Measurements from ENCODE around the gene EME2. TPM values are rescaled to one million over a fixed set of nuclear protein-coding genes. Genes with fewer than 3 reads are reported as not detected.

EME2 gene
- total RNA-seq, 1 donor from 2014 or later: 41.5 TPM

- peaks cover 7% of the 10 kb centered on the region for H3K4me1 Mint-ChIP-seq
- DNase-seq (ENCODE audit: low spot score in 2 of 2, unreplicated experiment in 2 of 2): no peak
- H3K27me3 Mint-ChIP-seq (ENCODE audit: low read depth): no peaks in the 10 kb centered on the region
- H3K27ac Mint-ChIP-seq: no peak overlapping the region
- H3K36me3 Mint-ChIP-seq: peaks cover 8% of the 10 kb centered on the region
- no peaks in the 10 kb centered on the region for H3K9me3 Mint-ChIP-seq
- TF ChIP-seq, protein P1, sequence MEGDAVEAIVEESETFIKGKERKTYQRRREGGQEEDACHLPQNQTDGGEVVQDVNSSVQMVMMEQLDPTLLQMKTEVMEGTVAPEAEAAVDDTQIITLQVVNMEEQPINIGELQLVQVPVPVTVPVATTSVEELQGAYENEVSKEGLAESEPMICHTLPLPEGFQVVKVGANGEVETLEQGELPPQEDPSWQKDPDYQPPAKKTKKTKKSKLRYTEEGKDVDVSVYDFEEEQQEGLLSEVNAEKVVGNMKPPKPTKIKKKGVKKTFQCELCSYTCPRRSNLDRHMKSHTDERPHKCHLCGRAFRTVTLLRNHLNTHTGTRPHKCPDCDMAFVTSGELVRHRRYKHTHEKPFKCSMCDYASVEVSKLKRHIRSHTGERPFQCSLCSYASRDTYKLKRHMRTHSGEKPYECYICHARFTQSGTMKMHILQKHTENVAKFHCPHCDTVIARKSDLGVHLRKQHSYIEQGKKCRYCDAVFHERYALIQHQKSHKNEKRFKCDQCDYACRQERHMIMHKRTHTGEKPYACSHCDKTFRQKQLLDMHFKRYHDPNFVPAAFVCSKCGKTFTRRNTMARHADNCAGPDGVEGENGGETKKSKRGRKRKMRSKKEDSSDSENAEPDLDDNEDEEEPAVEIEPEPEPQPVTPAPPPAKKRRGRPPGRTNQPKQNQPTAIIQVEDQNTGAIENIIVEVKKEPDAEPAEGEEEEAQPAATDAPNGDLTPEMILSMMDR (IDR thresholded peaks at IDR 0.05; ENCODE audit: unreplicated experiment): no peak
- H3K4me3 Mint-ChIP-seq: no peak overlapping the region
Measured at GRCh38 chr16:1766231-1766630, 6.4 kb upstream of the EME2 start.

DNA sequence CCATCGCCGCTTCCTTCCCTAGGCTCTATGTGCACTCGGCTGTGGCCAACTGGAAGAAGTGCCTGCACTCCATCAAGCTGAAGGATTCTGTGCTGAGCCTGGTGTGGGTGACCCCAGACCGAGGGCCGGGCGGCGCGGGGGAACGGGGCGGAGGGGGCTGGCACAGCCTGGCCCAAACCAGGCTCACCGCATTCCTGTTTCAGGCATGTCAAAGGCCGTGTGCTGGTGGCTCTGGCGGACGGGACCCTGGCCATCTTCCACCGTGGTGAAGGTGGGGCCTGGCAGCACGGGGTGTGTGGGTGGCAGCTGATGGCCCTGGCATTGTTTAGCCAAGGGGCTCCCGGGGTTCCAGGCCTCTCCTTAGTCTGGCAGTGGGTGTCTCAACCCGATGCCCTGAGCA is 5.9 kb upstream of the EME2 start:
- Mint-ChIP-seq H3K4me1 (peaks cover 7% of the 10 kb centered on the region), H3K4me3 (no peak overlapping the region), H3K36me3 (peaks cover 7% of the 10 kb centered on the region), H3K9me3 (no peaks in the 10 kb centered on the region), H3K27ac (no peak overlapping the region), H3K27me3 (ENCODE audit: low read depth) (no peaks in the 10 kb centered on the region)
- TF ChIP-seq, protein P1 (IDR thresholded peaks at IDR 0.05; ENCODE audit: unreplicated experiment): no peak
- DNase-seq (ENCODE audit: low spot score in 2 of 2, unreplicated experiment in 2 of 2): no peak

DNA sequence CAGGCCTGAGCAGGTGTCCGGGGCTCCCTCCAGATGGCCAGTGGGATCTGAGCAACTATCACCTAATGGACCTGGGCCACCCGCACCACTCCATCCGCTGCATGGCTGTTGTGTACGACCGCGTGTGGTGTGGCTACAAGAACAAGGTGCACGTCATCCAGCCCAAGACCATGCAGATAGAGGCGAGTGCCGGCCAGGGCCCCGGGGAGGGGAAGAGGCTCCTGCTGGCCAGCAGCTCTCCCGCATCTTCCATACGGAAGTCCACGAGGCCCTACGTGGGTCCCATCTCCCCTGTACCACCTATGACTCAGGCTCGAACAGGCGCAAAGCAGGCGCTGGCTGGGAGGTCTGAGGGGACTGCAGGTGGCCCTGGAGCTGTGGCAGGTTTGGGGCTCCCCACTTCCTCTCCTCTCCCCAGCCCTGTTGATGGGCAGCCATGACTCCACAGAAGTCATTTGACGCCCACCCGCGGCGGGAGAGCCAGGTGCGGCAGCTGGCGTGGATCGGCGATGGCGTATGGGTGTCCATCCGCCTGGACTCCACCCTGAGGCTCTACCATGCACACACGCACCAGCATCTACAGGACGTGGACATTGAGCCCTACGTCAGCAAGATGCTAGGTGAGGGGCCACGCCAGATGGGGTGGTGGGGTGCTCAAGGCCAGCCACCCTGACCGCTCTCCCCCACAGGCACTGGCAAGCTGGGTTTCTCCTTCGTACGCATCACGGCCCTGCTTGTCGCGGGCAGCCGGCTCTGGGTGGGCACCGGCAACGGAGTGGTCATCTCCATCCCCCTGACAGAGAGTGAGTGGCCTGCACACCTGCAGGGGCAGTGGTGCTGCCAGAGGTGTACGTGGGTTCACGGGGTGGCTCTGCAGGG is 5.3 kb upstream of the EME2 start:
- Mint-ChIP-seq H3K27me3 (ENCODE audit: low read depth) (no peaks in the 10 kb centered on the region), H3K4me3 (no peak overlapping the region), H3K36me3 (peaks cover 7% of the 10 kb centered on the region), H3K4me1 (peaks cover 13% of the 10 kb centered on the region), H3K27ac (no peak overlapping the region), H3K9me3 (no peaks in the 10 kb centered on the region)
- DNase-seq (ENCODE audit: low spot score in 2 of 2, unreplicated experiment in 2 of 2): no peak
- TF ChIP-seq, protein P1 (IDR thresholded peaks at IDR 0.05; ENCODE audit: unreplicated experiment): no peak

GRCh38 chr16:1768061-1768766 is 4.4 kb upstream of the EME2 start:
- H3K27ac Mint-ChIP-seq: no peak overlapping the region
- TF ChIP-seq, protein P1 (IDR thresholded peaks at IDR 0.05; ENCODE audit: unreplicated experiment): no peak
- no peaks in the 10 kb centered on the region for H3K27me3 Mint-ChIP-seq (ENCODE audit: low read depth)
- no peak overlapping the region for H3K4me3 Mint-ChIP-seq
- no peaks in the 10 kb centered on the region for H3K9me3 Mint-ChIP-seq
- peaks cover 7% of the 10 kb centered on the region for H3K36me3 Mint-ChIP-seq
- no peak for DNase-seq (ENCODE audit: low spot score in 2 of 2, unreplicated experiment in 2 of 2)
- peaks cover 14% of the 10 kb centered on the region for H3K4me1 Mint-ChIP-seq

GRCh38 chr16:1768767-1769401 is 3.7 kb upstream of the EME2 start:
- H3K36me3 Mint-ChIP-seq: peaks cover 7% of the 10 kb centered on the region
- no peak for DNase-seq (ENCODE audit: low spot score in 2 of 2, unreplicated experiment in 2 of 2)
- H3K27me3 Mint-ChIP-seq (ENCODE audit: low read depth): no peaks in the 10 kb centered on the region
- no peaks in the 10 kb centered on the region for H3K9me3 Mint-ChIP-seq
- TF ChIP-seq, protein P1 (IDR thresholded peaks at IDR 0.05; ENCODE audit: unreplicated experiment): no peak
- no peak overlapping the region for H3K27ac Mint-ChIP-seq
- H3K4me1 Mint-ChIP-seq: peaks cover 17% of the 10 kb centered on the region
- no peak overlapping the region for H3K4me3 Mint-ChIP-seq

Data from mesothelial cell of epicardium (in vitro differentiated cells).